ENCODE measurements around the gene DRAP1. TPM values are rescaled to one million over a fixed set of nuclear protein-coding genes. Genes with fewer than 3 reads are reported as not detected.
A peak's percentile ranks its signal among the peaks of the same experiment; 100 is the strongest.

Gene DRAP1
- total and polyA plus RNA-seq, 4 donors, result 40.8 to 140 (median 96.1) TPM

DNA sequence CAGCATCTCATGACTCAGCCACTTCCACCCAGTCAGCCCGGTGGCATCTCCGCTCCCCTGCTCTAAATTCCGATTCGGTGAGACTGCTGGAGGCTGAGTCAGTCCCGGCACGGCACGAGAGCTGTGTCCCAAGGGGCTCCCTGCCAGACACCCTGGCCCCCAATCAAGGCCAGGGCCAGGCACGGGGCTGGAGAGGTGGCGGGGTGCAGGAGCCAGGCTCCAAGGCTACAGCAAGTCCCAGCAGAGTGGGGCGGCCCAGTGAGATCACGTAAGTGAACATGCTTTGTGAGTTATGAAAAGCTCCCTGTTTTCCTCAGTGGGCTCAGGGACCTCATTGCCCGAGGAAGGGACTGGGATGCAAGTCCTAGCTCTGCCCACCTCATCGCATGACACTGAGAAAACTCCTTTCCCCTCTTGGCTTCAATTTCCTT lies 3.4 kb upstream of the DRAP1 start:
- Histone ChIP-seq H3K9me3 (ENCODE audit: control insufficient read depth in 4 of 4, insufficient read depth in 3 of 4, low read length in 3 of 4) (no peaks in the 10 kb centered on the region), H3K27me3 (ENCODE audit: control insufficient read depth in 3 of 3, insufficient read depth in 3 of 3, low read length in 2 of 3) (no peaks in the 10 kb centered on the region), H3K36me3 (ENCODE audit: control insufficient read depth in 4 of 4, insufficient read depth in 4 of 4, low read length in 4 of 4) (peaks cover 0 to 17% (median under 1%) of the 10 kb centered on the region in 4 donors), H3K9ac (ENCODE audit: insufficient read depth in 1 of 2, low read length in 2 of 2) (no peak overlapping the region), H3K27ac (ENCODE audit: low read depth in 1 of 2, low read length in 1 of 2) (peak overlapping the region; percentile 84 to 89), H3K4me3 (no peak overlapping the region), H3K4me1 (ENCODE audit: control insufficient read depth in 5 of 5, insufficient read depth in 5 of 5, low read length in 5 of 5) (peaks cover 9 to 44% (median 30%) of the 10 kb centered on the region in 5 donors)
- TF ChIP-seq, protein P1, sequence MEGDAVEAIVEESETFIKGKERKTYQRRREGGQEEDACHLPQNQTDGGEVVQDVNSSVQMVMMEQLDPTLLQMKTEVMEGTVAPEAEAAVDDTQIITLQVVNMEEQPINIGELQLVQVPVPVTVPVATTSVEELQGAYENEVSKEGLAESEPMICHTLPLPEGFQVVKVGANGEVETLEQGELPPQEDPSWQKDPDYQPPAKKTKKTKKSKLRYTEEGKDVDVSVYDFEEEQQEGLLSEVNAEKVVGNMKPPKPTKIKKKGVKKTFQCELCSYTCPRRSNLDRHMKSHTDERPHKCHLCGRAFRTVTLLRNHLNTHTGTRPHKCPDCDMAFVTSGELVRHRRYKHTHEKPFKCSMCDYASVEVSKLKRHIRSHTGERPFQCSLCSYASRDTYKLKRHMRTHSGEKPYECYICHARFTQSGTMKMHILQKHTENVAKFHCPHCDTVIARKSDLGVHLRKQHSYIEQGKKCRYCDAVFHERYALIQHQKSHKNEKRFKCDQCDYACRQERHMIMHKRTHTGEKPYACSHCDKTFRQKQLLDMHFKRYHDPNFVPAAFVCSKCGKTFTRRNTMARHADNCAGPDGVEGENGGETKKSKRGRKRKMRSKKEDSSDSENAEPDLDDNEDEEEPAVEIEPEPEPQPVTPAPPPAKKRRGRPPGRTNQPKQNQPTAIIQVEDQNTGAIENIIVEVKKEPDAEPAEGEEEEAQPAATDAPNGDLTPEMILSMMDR (IDR thresholded peaks at IDR 0.05; ENCODE audit: control extremely low read depth, extremely low read depth), result no peak
- ATAC-seq (ENCODE audit: insufficient read depth, low FRiP score), result peak; percentile 22
- 29 to 34% methylated on average over 13 of the region's 13 CpGs for WGBS, 2 donors
- DNase-seq, result no peak

DNA sequence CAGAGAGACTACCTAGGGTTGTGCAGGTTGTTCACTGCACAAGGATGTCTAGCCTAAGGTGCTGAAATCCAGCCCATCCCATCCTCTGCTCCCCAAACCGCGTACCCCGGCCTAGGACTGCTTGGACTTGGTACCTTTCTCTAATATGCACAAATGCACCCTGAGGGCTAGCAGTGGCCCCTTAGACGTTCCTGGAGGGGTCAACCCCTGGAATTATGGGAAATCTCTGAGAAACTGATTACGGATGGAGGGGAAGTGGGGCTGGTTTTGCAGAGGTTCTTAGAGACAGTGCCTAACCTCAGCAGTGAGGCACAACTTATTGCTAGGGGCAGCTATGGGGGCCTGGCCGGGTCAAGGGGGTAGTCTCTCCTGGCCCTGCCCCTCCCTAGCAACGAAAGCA lies 2.8 kb upstream of the DRAP1 start:
- Histone ChIP-seq H3K27ac (ENCODE audit: low read depth in 1 of 2, low read length in 1 of 2) (peak overlapping the region; percentile 84 to 89), H3K9me3 (ENCODE audit: control insufficient read depth in 4 of 4, insufficient read depth in 3 of 4, low read length in 3 of 4) (no peaks in the 10 kb centered on the region), H3K9ac (ENCODE audit: insufficient read depth in 1 of 2, low read length in 2 of 2) (no peak overlapping the region), H3K36me3 (ENCODE audit: control insufficient read depth in 4 of 4, insufficient read depth in 4 of 4, low read length in 4 of 4) (peaks cover 0 to 17% (median 1%) of the 10 kb centered on the region in 4 donors), H3K4me3 (no peak overlapping the region), H3K27me3 (ENCODE audit: control insufficient read depth in 3 of 3, insufficient read depth in 3 of 3, low read length in 2 of 3) (no peaks in the 10 kb centered on the region), H3K4me1 (ENCODE audit: control insufficient read depth in 5 of 5, insufficient read depth in 5 of 5, low read length in 5 of 5) (peaks cover 9 to 42% (median 26%) of the 10 kb centered on the region in 5 donors)
- WGBS, 2 donors, result 70 to 80% methylated on average over 7 of the region's 7 CpGs
- ATAC-seq (ENCODE audit: insufficient read depth, low FRiP score), result no peak
- TF ChIP-seq, protein P1 (IDR thresholded peaks at IDR 0.05; ENCODE audit: control extremely low read depth, extremely low read depth), result no peak
- no peak for DNase-seq

DNA sequence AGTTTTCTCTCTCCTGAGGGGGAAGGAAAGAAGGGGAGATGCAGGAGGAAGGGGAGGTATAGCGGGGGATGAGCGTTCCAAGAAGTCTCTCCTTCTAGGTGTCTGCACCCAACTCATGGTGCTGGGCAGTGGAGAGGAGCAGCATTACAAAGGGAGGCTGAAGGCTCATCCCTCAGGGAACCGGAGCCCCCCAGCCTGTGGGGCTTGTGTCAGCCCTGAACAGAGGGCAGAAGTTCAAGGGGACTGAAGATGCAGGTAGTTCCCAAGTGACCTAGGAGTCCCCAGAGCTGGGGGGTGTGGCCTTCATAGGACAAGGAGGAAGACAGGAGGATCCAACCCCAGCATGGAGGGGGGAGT lies 2.2 kb upstream of the DRAP1 start:
- peaks cover 9 to 41% (median 19%) of the 10 kb centered on the region in 5 donors for H3K4me1 ChIP-seq (ENCODE audit: control insufficient read depth in 5 of 5, insufficient read depth in 5 of 5, low read length in 5 of 5)
- WGBS, 2 donors, result 87 to 96% methylated on average over 3 of the region's 3 CpGs

More for the DNA sequence above, 2.2 kb upstream of the DRAP1 start:
- Histone ChIP-seq H3K36me3 (ENCODE audit: control insufficient read depth in 4 of 4, insufficient read depth in 4 of 4, low read length in 4 of 4) (peaks cover 0 to 20% (median 4%) of the 10 kb centered on the region in 4 donors), H3K27me3 (ENCODE audit: control insufficient read depth in 3 of 3, insufficient read depth in 3 of 3, low read length in 2 of 3) (no peaks in the 10 kb centered on the region), H3K4me3 (no peak overlapping the region), H3K27ac (ENCODE audit: low read depth in 1 of 2, low read length in 1 of 2) (peak overlapping the region in 1 of 2 donors; percentile 89), H3K9me3 (ENCODE audit: control insufficient read depth in 4 of 4, insufficient read depth in 3 of 4, low read length in 3 of 4) (no peaks in the 10 kb centered on the region), H3K9ac (ENCODE audit: insufficient read depth in 1 of 2, low read length in 2 of 2) (no peak overlapping the region)
- DNase-seq (no peak), ATAC-seq (ENCODE audit: insufficient read depth, low FRiP score) (no peak)
- TF ChIP-seq, protein P1 (IDR thresholded peaks at IDR 0.05; ENCODE audit: control extremely low read depth, extremely low read depth), result no peak
